ENCODE measurements around the gene ACTR3C. TPM values are rescaled to one million over a fixed set of nuclear protein-coding genes. Genes with fewer than 3 reads are reported as not detected.

Gene ACTR3C
- total RNA-seq, 1 experiment from 2014 or later = 2.2 TPM

DNA sequence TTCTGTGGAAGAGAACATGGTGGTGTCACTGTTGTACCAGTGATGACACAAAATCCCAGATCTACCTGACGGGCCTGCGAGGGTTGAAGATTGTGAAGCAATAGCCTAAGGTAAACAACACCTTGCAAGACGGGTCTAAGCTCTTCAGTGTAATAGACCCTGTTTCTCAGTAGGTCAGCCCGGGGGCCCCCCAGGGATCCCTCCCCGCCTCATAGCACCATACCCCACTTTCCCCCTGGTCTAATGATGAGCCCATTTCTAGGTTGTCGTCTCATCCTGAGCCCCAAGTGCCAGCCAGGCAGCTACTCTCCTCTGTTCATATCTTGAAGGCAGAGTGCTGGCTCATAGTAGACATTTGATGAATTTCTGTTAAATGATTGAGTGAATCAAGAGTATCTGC, 2.6 kb upstream of the ACTR3C start:
- H3K27me3 Mint-ChIP-seq (ENCODE audit: low read depth) = peaks cover 28% of the 10 kb centered on the region
- H3K36me3 Mint-ChIP-seq (ENCODE audit: insufficient read depth in 1 of 3, low read depth in 3 of 3) = peaks cover 0 to 46% (median 0%) of the 10 kb centered on the region in 3 experiments; a peak in 3 of 7 replicates
- no peak for DNase-seq
- peaks cover 41 to 50% of the 10 kb centered on the region in 2 experiments for H3K4me1 Mint-ChIP-seq
- H3K4me3 Mint-ChIP-seq = no peak overlapping the region
- H2BK120ac ChIP-seq (ENCODE audit: low read depth, low read length, poor library complexity, severe bottlenecking) = no peak overlapping the region
- H2BK12ac ChIP-seq (ENCODE audit: insufficient read length, low read depth, low read length) = no peak overlapping the region
- H2BK20ac ChIP-seq (ENCODE audit: low read depth, low read length, poor library complexity, severe bottlenecking) = no peak overlapping the region
- TF ChIP-seq, protein P1, sequence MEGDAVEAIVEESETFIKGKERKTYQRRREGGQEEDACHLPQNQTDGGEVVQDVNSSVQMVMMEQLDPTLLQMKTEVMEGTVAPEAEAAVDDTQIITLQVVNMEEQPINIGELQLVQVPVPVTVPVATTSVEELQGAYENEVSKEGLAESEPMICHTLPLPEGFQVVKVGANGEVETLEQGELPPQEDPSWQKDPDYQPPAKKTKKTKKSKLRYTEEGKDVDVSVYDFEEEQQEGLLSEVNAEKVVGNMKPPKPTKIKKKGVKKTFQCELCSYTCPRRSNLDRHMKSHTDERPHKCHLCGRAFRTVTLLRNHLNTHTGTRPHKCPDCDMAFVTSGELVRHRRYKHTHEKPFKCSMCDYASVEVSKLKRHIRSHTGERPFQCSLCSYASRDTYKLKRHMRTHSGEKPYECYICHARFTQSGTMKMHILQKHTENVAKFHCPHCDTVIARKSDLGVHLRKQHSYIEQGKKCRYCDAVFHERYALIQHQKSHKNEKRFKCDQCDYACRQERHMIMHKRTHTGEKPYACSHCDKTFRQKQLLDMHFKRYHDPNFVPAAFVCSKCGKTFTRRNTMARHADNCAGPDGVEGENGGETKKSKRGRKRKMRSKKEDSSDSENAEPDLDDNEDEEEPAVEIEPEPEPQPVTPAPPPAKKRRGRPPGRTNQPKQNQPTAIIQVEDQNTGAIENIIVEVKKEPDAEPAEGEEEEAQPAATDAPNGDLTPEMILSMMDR (conservative IDR thresholded peaks at IDR 0.05) = no peak
- H3K27me3 ChIP-seq (ENCODE audit: insufficient read depth, low read length) = no peaks in the 10 kb centered on the region
- H3K9me3 Mint-ChIP-seq = no peaks in the 10 kb centered on the region
- no peak overlapping the region for H3T11ph ChIP-seq (ENCODE audit: low read length)
- no CpG with 5 or more reads among the region's 6 CpGs for WGBS (ENCODE audit: extremely low coverage, insufficient read length, low lambda C conversion rate)
- H3K23me2 ChIP-seq (ENCODE audit: insufficient read length, low read depth, low read length, poor library complexity, severe bottlenecking) = peaks cover 7% of the 10 kb centered on the region
- no peak overlapping the region for H3K9ac ChIP-seq (ENCODE audit: extremely low read depth, insufficient read length, low read length)
- H4K5ac ChIP-seq (ENCODE audit: insufficient read length, low read depth, low read length) = no peak overlapping the region
- H3K9me3 ChIP-seq (ENCODE audit: control insufficient read depth, low read depth, low read length) = no peaks in the 10 kb centered on the region
- no peak overlapping the region for H2BK5ac ChIP-seq (ENCODE audit: insufficient read length, low read length)
- H3K23ac ChIP-seq (ENCODE audit: insufficient read length, low read depth, low read length) = no peak overlapping the region
- no peak overlapping the region for H2AFZ ChIP-seq (ENCODE audit: low read length)
- peaks cover 17% of the 10 kb centered on the region; the same call in 1 of the 2 replicates for H3K4me1 ChIP-seq (ENCODE audit: insufficient read depth, low read length)
- no peak overlapping the region for H3K56ac ChIP-seq (ENCODE audit: insufficient read length, low read depth, low read length)
- H3K79me2 ChIP-seq (ENCODE audit: insufficient read depth, low read length) = no peaks in the 10 kb centered on the region
- H4K91ac ChIP-seq (ENCODE audit: insufficient read length, low read depth, low read length) = no peak overlapping the region
- H3K27ac Mint-ChIP-seq = no peak overlapping the region; a peak in 1 of 7 replicates
- no peak overlapping the region for H3K4ac ChIP-seq (ENCODE audit: low read depth, low read length)
- H3K27ac ChIP-seq (ENCODE audit: insufficient read length, low read depth, low read length) = no peak overlapping the region
- no peak overlapping the region for H3K14ac ChIP-seq (ENCODE audit: insufficient read depth, low read length)
- H3K79me1 ChIP-seq (ENCODE audit: insufficient read depth, low read depth, low read length, poor library complexity, severe bottlenecking) = no peaks in the 10 kb centered on the region
- no peak overlapping the region for H3K4me2 ChIP-seq (ENCODE audit: insufficient read depth, insufficient read length, low read length)
- H4K8ac ChIP-seq (replicated peaks; ENCODE audit: insufficient read length, low read depth, low read length) = no peak overlapping the region
- H2BK15ac ChIP-seq (ENCODE audit: low read depth, low read length) = no peak overlapping the region
- H4K20me1 ChIP-seq (ENCODE audit: control insufficient read depth, insufficient read depth, insufficient read length) = no peaks in the 10 kb centered on the region
- H2AK5ac ChIP-seq (ENCODE audit: insufficient read length, low read length) = no peak overlapping the region
- no peak overlapping the region for H3K18ac ChIP-seq (ENCODE audit: insufficient read length, low read depth, low read length)

All from H9 (cell line).